Hepatocyte (in vitro differentiated cells): ENCODE data around the gene DENND4A.

ENCODE experiments used
- EZH2 ChIP-seq: fragments of 200-600 bp; sonication (generic); IDR thresholded peaks from 2 replicates; pipeline ENCODE4 v1.6.1; 2016; ENCODE audit warnings: antibody characterized with exemption, mild to moderate bottlenecking, borderline replicate concordance
- EZH2phosphoT487 ChIP-seq: fragments of 200-600 bp; sonication (generic); IDR thresholded peaks from one replicate; pipeline ENCODE4 v1.6.1; 2018; ENCODE audit warnings: antibody characterized with exemption, mild to moderate bottlenecking, low read depth, moderate library complexity; ENCODE audit not compliant: unreplicated experiment, severe bottlenecking
- TF ChIP-seq, protein P1 (sequence below): fragments of 200-600 bp; sonication (generic); IDR thresholded peaks from 2 replicates; pipeline ENCODE4 v1.5.1; 2016; ENCODE audit warnings: antibody characterized with exemption, mild to moderate bottlenecking; ENCODE audit not compliant: poor library complexity

DNA sequence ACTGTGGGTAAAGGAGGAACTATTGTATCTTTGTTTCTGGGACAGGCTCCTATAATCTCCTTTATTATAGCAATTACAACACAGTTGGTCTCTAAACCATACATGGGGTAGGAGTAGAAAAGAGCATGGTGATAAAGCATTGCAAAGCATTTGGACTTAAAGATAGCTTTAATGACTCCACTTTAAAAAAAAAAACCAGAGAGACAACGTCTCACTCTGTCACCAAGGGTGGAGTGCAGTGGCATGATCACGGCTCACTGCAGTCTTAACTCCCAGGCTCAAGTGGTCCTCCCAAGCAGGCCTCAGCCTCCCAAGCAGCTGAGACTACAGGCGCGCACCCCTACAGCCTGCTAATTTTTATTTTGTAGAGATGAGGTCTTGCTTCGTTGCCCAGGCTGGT is 68.2 kb downstream of the DENND4A start:
- TF ChIP-seq, protein P1, sequence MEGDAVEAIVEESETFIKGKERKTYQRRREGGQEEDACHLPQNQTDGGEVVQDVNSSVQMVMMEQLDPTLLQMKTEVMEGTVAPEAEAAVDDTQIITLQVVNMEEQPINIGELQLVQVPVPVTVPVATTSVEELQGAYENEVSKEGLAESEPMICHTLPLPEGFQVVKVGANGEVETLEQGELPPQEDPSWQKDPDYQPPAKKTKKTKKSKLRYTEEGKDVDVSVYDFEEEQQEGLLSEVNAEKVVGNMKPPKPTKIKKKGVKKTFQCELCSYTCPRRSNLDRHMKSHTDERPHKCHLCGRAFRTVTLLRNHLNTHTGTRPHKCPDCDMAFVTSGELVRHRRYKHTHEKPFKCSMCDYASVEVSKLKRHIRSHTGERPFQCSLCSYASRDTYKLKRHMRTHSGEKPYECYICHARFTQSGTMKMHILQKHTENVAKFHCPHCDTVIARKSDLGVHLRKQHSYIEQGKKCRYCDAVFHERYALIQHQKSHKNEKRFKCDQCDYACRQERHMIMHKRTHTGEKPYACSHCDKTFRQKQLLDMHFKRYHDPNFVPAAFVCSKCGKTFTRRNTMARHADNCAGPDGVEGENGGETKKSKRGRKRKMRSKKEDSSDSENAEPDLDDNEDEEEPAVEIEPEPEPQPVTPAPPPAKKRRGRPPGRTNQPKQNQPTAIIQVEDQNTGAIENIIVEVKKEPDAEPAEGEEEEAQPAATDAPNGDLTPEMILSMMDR: no peak
- no peak for TF ChIP-seq EZH2phosphoT487
- no peak for TF ChIP-seq EZH2
